Skin of body (tissue), 2 donors: ENCODE measurements around the gene SDF4. TPM values are rescaled to one million over a fixed set of nuclear protein-coding genes. Genes with fewer than 3 reads are reported as not detected.

Experiments used
- DNase-seq: peaks from one replicate; lab custom pipeline; 2025; lab: John Stamatoyannopoulos, UW
- total RNA-seq: library from RNA; depleted of rRNA; stranded (reverse); fragments of >200 nt; gene quantifications from one replicate; pipeline ENCODE4 v1.2.3, GENCODE V29; 2014

SDF4 gene
- total RNA-seq, 1 donor from 2014 or later = 40.8 TPM

DNA sequence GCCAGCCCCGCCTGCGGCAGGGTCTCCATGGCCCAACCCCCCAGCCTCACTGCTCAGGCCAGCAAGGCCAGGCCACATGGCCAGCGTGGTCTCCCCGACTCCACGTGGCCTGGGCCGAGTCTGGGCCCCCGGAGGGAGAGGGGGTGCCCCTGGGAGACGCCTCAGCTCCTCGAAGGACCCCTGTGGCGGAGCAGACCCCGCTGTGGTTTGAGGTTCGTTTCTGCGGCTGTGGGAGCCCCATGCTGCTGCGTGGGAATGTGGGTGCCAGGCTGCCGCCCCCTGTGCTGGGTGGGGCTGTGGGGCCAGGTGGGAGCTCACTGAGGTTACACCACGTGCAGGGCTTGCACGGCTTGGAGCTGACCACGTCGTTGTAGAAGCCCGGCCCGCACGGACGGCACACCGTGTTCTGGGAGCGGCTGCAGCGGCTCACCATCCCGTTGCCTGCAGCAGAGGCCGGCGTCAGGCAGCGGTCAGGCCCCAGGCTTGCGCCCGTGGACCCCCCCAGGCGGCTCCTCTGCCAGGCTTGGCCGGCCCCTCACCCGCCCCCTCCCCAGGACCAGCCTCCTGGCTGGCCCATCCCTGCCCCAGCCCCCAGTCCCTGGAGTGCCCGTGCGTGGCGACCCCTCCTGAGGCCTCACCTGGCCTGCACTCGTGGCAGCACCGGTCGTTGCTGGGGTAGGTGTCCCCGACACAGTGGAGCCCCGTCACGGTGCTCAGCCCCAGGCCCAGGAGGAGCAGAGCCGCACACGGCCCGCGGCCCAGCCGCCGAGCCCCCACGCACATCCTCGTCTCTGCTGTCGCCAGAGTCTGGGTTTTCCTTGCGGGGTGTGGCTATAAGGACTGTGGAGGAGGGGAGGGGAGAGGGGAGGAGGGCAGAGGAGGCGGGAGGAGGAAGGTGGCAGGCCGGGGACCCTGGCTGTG is 18.2 kb downstream of the SDF4 start, which contains the start of gene TNFRSF4:
Gene TNFRSF4 (minus strand): TSS at position 809 of the 921 bp plus-strand sequence. CDS start 26 bp downstream, at position 783.
- no peak for DNase-seq

DNA sequence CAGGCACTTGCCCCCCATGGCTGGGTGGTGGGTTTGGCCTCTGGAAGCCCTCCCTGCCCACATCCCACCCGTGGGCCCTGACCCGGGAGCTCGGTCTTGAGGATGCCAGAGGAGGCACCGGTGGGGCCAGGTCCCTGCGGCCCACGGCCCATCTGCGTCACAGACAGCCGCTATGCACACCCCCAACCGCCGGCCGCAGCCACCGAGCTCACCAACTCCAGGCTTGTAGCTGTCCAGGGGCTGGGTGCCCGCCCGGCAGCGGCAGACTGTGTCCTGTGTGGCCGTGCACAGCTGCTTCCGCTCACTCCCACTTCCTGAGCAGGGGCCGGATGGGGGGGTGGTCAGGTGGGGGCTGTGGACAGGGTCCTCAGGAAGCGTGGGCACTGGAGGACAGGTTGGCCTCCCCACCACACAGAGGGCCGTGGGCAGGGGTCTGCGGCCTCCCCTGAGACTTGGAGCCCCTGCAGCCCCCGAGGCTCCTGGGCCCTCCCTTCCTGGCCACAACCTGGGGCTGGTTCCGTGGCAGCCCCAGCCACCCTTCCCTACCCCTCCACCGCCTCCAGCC is 18.9 kb downstream of the SDF4 start:
- no peak for DNase-seq

GRCh38 chr1:1211541-1212441 is 20.0 kb downstream of the SDF4 start:
- no peak for DNase-seq

DNA sequence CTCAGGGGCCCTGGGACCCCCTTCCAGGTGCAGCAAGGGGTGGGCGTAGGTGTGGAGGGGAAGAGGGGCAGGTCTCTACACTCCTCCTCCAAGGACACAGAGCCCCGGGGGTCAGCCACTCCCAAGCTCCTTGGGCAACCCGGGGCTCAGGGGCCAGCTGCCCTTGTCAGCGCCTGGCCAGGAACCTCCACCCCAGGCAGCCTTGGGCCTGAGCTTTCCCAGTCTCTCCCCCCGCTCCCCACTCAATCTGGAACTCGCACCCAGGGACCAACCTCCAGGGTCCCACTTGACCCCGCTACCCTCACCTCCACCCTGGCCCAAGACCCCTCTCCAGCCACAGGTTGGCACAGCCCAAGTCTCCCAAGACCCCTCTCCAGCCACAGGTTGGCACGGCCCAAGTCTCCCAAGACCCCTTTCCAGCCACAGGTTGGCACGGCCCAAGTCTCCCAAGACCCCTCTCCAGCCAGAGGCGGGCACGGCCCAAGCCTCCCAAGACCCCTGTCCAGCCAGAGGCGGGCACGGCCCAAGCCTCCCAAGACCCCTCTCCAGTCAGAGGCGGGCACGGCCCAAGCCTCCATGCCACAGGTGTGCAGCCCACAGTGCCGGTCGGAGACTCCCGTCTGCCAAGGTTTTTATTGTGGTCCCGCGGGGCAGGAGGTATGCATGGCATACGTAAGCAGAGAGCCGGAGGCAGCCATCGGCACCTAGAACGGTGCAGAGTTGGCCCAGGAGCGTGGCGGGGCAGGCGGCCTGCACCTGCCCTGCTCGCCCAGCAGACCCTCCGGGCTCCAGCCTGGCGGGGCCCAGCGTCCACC is 20.9 kb downstream of the SDF4 start:
- no peak for DNase-seq

- no peak for DNase-seq
Measured at GRCh38 chr1:1208713-1209433, 22.9 kb downstream of the SDF4 start.

DNA sequence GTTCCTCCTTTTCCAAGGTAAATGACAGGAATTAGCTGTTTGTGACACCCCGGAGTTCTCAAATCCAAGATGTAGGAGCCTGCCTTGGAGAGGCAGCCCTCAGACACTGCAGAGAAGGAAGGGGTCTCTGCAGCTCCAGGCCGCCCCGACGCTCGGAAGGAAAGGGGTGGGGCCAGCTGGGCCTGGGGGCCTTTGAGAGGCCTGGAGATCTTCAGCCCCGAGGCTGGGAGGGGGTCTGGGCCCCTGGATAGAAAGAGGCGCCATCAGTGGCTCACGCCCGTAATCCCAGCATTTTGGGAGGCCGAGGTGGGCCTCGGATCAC is 24.3 kb downstream of the SDF4 start:
- no peak for DNase-seq

DNA sequence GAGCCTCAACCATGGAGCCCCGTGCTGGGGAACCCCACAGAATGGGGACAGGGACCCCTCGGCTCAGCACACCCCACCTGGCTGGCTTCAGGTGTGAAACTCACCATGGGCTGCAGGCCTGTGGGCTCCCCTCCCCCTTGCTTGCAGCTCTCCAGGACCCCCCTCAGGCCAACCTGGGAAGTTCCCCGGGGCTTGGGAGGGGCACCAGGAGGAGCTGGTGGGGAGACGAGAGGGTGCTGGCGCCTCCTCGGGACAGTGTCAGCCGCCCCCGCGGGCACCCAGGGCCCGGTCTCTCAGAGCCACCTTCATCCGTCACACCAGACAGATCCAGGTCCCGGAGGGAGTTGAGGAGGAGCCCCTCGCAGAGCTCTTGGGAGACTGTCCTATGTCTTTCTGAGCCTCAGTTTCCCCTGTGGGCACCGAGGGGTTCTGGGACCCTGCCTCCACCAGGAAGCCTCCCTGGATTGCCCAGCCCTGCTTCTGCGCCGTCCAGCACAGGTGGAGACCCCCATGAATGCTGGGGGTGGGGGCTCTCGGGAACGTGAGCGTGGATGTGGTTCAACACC is 24.8 kb downstream of the SDF4 start:
- no peak for DNase-seq

GRCh38 chr1:1206376-1206965 is 25.3 kb downstream of the SDF4 start, which contains the start of gene TNFRSF18:
Gene TNFRSF18 (minus strand): TSS chr1:1206592. CDS start chr1:1206571, 21 bp downstream.
- DNase-seq = no peak

- DNase-seq = no peak
Measured at GRCh38 chr1:1205769-1206375, 25.9 kb downstream of the SDF4 start.

DNA sequence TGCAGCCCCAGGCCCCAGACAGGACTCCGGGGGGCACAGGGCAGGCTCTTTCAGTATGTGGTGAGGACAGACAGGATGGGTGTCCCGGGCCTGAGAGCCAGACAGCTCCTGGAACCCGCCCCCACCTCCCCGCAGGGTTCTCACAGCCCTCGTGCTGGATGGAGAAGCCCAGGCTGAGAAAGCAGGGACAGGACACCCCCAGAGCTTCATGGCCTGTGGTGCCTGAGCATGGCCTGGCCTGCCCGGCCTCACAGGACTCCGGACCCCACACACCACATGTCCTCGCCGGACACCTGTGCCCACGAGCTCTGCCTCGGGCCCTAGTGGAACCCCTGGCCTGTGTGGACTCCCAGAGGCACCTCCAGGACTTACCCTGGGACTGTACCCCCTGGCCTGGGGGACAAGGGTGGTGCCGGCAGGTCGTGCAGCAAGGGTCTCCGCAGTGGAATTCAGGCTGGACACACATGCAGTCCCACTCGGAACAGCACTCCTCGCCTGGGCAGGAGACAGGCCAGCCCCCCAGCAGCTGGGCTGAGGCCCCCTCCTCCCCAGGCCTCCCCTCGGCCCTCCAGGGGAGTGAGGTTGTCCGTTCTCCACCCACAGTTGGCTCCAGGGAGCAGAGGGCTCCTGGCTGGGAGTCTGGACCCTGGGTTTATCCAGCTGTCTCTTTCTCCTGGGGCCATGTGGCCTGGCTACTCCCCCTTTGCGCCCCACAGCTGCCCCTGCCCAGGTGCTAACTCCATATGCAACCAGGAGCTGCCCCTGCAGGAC is 26.6 kb downstream of the SDF4 start:
- DNase-seq = no peak

DNA sequence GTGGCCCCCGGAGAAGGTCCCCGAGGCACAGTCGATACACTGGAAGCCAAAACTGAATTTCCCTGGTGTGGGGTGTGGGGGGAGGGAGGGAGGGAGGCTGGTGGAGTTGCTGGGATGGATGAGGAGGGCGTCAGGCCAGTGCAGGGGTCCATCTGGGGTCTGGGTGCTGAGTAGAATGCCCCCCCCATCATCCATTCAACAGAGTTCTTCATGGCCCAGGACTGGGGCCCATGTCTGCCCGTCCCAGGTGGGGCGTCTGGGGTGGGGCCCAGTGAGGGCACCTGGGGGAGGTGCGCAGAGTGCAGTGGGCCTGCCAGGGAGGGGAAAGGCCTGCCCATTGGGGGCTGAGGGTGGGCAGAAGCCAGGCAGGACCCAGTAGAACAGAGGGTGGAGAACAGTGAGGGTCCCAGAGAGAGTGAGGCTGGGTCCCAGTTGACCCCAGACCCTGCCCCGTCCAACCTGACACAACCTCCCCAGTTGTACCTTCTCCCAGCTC is 27.3 kb downstream of the SDF4 start:
- no peak for DNase-seq

DNA sequence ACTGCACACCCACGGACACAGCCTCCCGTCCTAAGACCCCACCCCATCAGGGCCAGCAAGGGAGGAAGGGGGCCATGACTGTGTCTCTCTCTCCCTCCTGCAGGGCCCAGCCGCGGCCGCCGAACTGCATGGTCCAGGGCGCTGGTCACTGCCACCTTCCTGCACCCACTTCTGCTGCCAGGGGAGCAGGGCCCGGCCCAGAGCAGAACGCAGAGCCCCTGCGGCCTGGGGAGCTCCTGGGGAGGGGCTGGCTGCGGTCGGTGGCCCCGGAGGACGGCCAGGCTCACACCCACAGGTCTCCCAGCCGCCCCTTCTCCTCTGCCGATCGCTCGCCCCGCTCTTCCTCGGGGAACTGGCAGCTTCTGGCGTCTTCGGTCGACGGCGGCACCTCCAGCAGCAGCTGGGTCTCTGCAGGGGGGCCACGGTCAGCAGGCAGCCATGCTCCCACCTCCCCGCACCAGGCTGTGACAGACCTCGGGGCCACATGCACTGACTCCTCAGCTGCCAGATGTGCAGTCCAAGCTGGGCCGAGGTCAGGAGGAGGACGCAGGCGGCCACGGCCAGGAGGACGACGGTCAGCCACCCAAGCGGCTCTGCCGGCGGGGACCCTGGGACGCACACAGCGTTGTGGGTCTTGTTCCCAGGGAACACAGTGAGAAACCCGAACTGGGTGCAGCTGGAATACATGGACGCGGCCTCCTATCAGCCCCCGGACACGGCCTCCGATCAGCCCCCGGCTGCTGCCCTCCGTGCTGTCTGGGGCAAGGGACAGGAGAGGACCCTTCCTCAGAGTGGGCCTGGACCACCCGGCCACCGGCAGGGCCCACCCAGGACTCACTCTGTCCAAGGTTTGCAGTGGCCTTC is 28.0 kb downstream of the SDF4 start:
- DNase-seq = no peak

DNA sequence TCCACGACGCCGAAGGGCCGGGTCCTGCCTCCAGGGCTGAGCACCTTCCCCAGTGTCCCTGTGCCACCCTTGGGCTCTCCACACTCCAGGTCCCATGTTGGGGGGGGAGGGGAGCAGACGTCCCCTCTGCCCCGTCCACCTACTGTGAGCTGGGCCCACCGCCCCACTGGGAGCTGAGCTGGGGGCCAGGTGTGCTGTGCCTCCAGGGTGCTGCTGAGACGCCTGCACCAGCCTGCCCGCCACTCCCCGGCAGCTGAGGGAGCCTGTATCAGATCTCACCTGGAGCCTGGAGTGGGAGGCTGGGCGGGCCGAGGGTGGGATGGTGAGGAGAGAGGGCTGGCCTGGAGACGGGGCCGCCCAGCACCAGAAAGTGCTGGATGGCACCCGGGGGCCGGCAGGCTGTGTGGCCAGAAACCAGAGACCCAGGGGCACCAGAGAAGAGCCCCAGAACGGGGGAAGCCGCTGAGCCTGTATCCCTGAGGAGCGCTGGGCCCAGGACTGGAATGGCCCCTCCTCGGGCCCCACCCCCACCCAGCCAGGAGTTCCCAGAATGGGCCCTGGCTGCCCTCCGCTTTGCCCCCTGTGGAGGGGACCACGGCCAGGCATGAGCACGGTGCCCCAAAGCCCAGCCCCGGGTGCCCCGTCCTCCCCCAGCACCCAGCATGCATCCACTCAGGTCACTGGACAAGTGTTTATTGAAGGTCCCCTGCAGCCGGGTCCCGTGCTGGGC is 28.8 kb downstream of the SDF4 start:
- no peak for DNase-seq

- DNase-seq = no peak
Measured at GRCh38 chr1:1200876-1201810, 30.7 kb downstream of the SDF4 start.
